ENCODE results near the gene MFSD12. TPM values are rescaled to one million over a fixed set of nuclear protein-coding genes. Genes with fewer than 3 reads are reported as not detected.
"Not testable (repeated sequence)": the region's sequence is repeated elsewhere in the genome, so short reads cannot be mapped to it uniquely, and the experiment has no call there.

MFSD12 gene
- total and polyA plus RNA-seq, 2 of the 8 experiments (the other 6 are each of a cell fraction or from before 2014, with no cell fraction given): 59.6 to 71.3 TPM

DNA sequence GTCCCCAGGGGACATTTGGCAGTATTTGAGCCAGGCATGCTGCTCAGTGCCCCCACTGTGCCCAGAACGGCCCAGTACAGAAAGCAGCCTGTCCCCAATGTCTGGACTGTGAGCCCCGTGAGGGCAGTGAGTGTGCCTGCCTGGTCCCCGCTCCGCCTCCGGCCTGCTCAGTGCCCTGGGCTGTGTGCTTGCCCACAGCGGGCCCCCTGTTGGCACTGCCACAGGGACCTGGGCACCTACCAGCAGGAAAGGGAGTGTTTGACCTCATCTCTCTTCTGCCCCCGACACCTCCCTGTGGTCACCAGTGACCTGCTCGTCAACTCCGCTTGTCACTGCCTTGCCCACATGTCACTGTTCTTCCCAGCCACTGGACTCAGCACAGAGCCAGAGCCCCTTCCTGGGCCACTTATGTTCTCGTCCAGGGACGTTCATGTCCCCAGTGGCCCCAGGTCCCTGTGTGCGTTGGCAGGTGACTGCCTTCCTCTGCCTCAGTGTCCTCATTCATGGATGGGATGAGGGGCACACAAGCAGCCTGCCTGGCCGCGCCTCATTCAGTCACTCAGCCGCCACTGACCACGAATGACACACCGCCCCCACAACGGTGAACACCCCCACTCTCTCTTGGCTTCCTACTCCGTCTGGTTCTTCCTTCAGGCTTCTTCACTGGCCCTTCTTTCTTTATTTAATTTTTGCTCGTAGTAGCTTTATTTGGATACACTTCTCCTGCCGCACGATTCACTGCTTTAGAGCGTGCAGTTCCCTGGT lies 48.4 kb downstream of the MFSD12 start (continued):
- TF ChIP-seq KDM5A (IDR thresholded peaks at IDR 0.05; ENCODE audit: low read length): no peak
- no peak for TF ChIP-seq CBX8 (IDR thresholded peaks at IDR 0.05; ENCODE audit: borderline replicate concordance, low read depth, low read length)
- TF ChIP-seq SUZ12 (IDR thresholded peaks at IDR 0.05; ENCODE audit: low read length): no peak
- no peak for TF ChIP-seq CEBPB (IDR thresholded peaks at IDR 0.05; ENCODE audit: low read depth, low read length)
- TF ChIP-seq HDAC6 (IDR thresholded peaks at IDR 0.05; ENCODE audit: low read depth, low read length): no peak

DNA sequence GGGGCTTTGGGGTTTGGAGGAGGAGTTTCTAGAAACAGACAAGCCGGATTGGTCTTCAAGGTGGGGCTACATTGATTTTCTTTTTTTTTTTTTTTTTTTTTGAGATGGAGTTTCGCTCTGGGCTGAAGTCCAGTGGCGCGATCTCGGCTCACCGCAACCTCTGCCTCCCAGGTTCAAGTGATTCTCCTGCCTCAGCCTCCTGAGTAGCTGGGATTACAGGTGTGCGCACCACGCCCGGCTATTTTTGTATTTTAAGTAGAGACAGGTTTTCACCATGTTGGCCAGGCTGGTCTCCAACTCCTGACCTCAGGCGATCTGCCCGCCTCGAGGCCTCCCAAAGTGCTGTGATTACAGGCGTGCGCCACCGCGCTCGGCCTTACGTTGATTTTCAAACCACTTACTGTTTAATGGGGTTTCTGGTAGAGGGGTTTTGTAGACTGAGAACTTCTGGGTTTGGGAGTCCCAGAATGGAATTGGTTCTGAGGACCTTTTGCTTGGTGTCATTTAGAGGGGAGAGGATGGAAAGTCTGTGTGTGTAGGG lies 49.2 kb downstream of the MFSD12 start:
- Histone ChIP-seq H3K4me3 (ENCODE audit: extremely low read depth in 1 of 4, insufficient read depth in 2 of 4, low read depth in 3 of 4, low read length in 4 of 4) (peak overlapping the region in 1 of 4 experiments; percentile 98; a peak in 2 of 8 replicates), H3K4me2 (ENCODE audit: insufficient read depth in 1 of 2, low read depth in 2 of 2, low read length in 2 of 2) (peak overlapping the region; percentile 95 to 99; a peak in 3 of 4 replicates), H3K4ac (replicated peaks; ENCODE audit: insufficient read length, low read depth, low read length) (peak overlapping the region; percentile 38), H3K23me2 (ENCODE audit: low read depth, low read length) (peaks cover 18% of the 10 kb centered on the region), H3K79me2 (ENCODE audit: control insufficient read depth in 1 of 2, insufficient read depth in 2 of 2, low read length in 2 of 2) (peaks cover 0 to 47% of the 10 kb centered on the region in 2 experiments; a peak in 2 of 4 replicates), H4K20me1 (replicated peaks in 1 of 2; ENCODE audit: control insufficient read depth in 1 of 2, insufficient read depth in 2 of 2, low read length in 2 of 2) (peaks cover 19 to 34% of the 10 kb centered on the region in 2 experiments), H3K79me1 (ENCODE audit: low read depth, low read length) (peaks cover 29% of the 10 kb centered on the region)
- 72% methylated on average over 16 of the region's 18 CpGs; no CpG with 5 or more reads in 1 of the 2 experiments for WGBS, 2 experiments (ENCODE audit: extremely low coverage in 1 of 2, insufficient coverage in 1 of 2, insufficient read length in 1 of 2, insufficient replicate concordance in 2 of 2, low coverage in 1 of 2, low lambda C conversion rate in 2 of 2, missing lambda C conversion rate in 1 of 2)
- H2AK5ac ChIP-seq (ENCODE audit: low read depth, low read length); H3K27ac ChIP-seq (ENCODE audit: low read depth, low read length); H2BK5ac ChIP-seq (ENCODE audit: low read depth, low read length); H4K5ac ChIP-seq (ENCODE audit: insufficient read length, low read depth, low read length); CTCF ChIA-PET (ENCODE audit: partially characterized antibody); H3K56ac ChIP-seq (replicated peaks; ENCODE audit: insufficient read length, low read depth, low read length); H3K14ac ChIP-seq (ENCODE audit: insufficient read length); H3K9me3 ChIP-seq (ENCODE audit: insufficient read depth in 2 of 2, low read depth in 1 of 2, low read length in 1 of 2); H2BK20ac ChIP-seq (ENCODE audit: low read length); H3K18ac ChIP-seq (ENCODE audit: extremely low read depth, low read length); DNase-seq (ENCODE audit: low read depth in 1 of 2, low spot score in 2 of 2); FAIRE-seq; H3K27me3 ChIP-seq (replicated peaks in 1 of 4; ENCODE audit: control insufficient read depth in 3 of 4, extremely low read depth in 1 of 4, insufficient read depth in 3 of 4, low read length in 3 of 4); H2BK120ac ChIP-seq (replicated peaks; ENCODE audit: low read depth, low read length); H3K9ac ChIP-seq (replicated peaks in 1 of 4; ENCODE audit: extremely low read depth in 1 of 4, low read depth in 3 of 4, low read length in 3 of 4); H4K91ac ChIP-seq (replicated peaks; ENCODE audit: insufficient read length, low read length); H2BK12ac ChIP-seq (ENCODE audit: low read depth, low read length); H3K36me3 ChIP-seq (ENCODE audit: control insufficient read depth in 2 of 4, insufficient read depth in 4 of 4, low read length in 3 of 4); H3K23ac ChIP-seq (ENCODE audit: insufficient read length); H2AFZ ChIP-seq (ENCODE audit: low read length); H4K8ac ChIP-seq (ENCODE audit: extremely low read depth, insufficient read depth, low read length); H3K4me1 ChIP-seq (replicated peaks in 1 of 4; ENCODE audit: control insufficient read depth in 3 of 4, insufficient read depth in 4 of 4, low read length in 3 of 4); H2BK15ac ChIP-seq (ENCODE audit: low read length): not testable (repeated sequence)
- POLR2A ChIA-PET (ENCODE audit: partially characterized antibody): interaction anchor here (0.6 kb wide), 1 partner anchor 39 kb away, joined by 3 read pairs; no protein-coding TSS in a partner anchor

Measured in H1 (cell line).